Measurements from ENCODE around the gene ZFR2. TPM values are rescaled to one million over a fixed set of nuclear protein-coding genes. Genes with fewer than 3 reads are reported as not detected.

The ZFR2 gene
- total RNA-seq, 1 experiment from 2014 or later: 1.7 TPM

GRCh38 chr19:3782330-3782729 lies 86.5 kb downstream of the ZFR2 start:
- no peak for DNase-seq (ENCODE audit: low spot score)
- Histone ChIP-seq H3K9me3 (ENCODE audit: low read depth, low read length, poor library complexity, severe bottlenecking) (peaks cover 15% of the 10 kb centered on the region), H3K27me3 (replicated peaks; ENCODE audit: insufficient read depth, low read depth, low read length, poor library complexity) (no peaks in the 10 kb centered on the region), H3K36me3 (ENCODE audit: insufficient read depth, low read length, poor library complexity, severe bottlenecking) (no peaks in the 10 kb centered on the region), H3K4me3 (ENCODE audit: low read depth, low read length, poor library complexity, severe bottlenecking) (no peak overlapping the region), H3K27ac (ENCODE audit: low read depth, low read length, poor library complexity, severe bottlenecking) (no peak overlapping the region), H3K4me1 (ENCODE audit: insufficient read depth, low read length, poor library complexity, severe bottlenecking) (no peaks in the 10 kb centered on the region)
- ChIA-PET POLR2A (ENCODE audit: low non-redundant PET) (no interaction called here), CTCF (no interaction called here)
- BruUV-seq (replicated peaks): no TSS peak
- TF ChIP-seq EZH2 (IDR thresholded peaks at IDR 0.05; ENCODE audit: borderline replicate concordance, low read depth, low read length, poor library complexity, severe bottlenecking) (no peak), CTCF (conservative IDR thresholded peaks at IDR 0.05; ENCODE audit: low read depth, low read length) (no peak)
- intact Hi-C loops (cut with micrococcal nuclease; ENCODE audit: unreplicated experiment): no loop called here

- no peaks in the 10 kb centered on the region for H3K27me3 ChIP-seq (replicated peaks; ENCODE audit: insufficient read depth, low read depth, low read length, poor library complexity)
- BruUV-seq (replicated peaks): no TSS peak
- no peaks in the 10 kb centered on the region for H3K36me3 ChIP-seq (ENCODE audit: insufficient read depth, low read length, poor library complexity, severe bottlenecking)
- peaks cover 15% of the 10 kb centered on the region for H3K9me3 ChIP-seq (ENCODE audit: low read depth, low read length, poor library complexity, severe bottlenecking)
- intact Hi-C loops (cut with micrococcal nuclease; ENCODE audit: unreplicated experiment): no loop called here
- DNase-seq (ENCODE audit: low spot score): no peak
- POLR2A ChIA-PET (ENCODE audit: low non-redundant PET): no interaction called here
- H3K4me1 ChIP-seq (ENCODE audit: insufficient read depth, low read length, poor library complexity, severe bottlenecking): no peaks in the 10 kb centered on the region
- CTCF ChIA-PET: no interaction called here
- no peak for TF ChIP-seq CTCF (conservative IDR thresholded peaks at IDR 0.05; ENCODE audit: low read depth, low read length)
- no peak for TF ChIP-seq EZH2 (IDR thresholded peaks at IDR 0.05; ENCODE audit: borderline replicate concordance, low read depth, low read length, poor library complexity, severe bottlenecking)
- H3K27ac ChIP-seq (ENCODE audit: low read depth, low read length, poor library complexity, severe bottlenecking): no peak overlapping the region
- H3K4me3 ChIP-seq (ENCODE audit: low read depth, low read length, poor library complexity, severe bottlenecking): no peak overlapping the region
Measured at GRCh38 chr19:3781603-3782002, 87.2 kb downstream of the ZFR2 start.

- H3K9me3 ChIP-seq (ENCODE audit: low read depth, low read length, poor library complexity, severe bottlenecking): peaks cover 15% of the 10 kb centered on the region
- H3K27me3 ChIP-seq (replicated peaks; ENCODE audit: insufficient read depth, low read depth, low read length, poor library complexity): no peaks in the 10 kb centered on the region
- intact Hi-C loops (cut with micrococcal nuclease; ENCODE audit: unreplicated experiment): no loop called here
- POLR2A ChIA-PET (ENCODE audit: low non-redundant PET): no interaction called here
- H3K36me3 ChIP-seq (ENCODE audit: insufficient read depth, low read length, poor library complexity, severe bottlenecking): no peaks in the 10 kb centered on the region
- no peak for DNase-seq (ENCODE audit: low spot score)
- no peaks in the 10 kb centered on the region for H3K4me1 ChIP-seq (ENCODE audit: insufficient read depth, low read length, poor library complexity, severe bottlenecking)
- BruUV-seq (replicated peaks): no TSS peak
- H3K4me3 ChIP-seq (ENCODE audit: low read depth, low read length, poor library complexity, severe bottlenecking): no peak overlapping the region
- no peak for TF ChIP-seq CTCF (conservative IDR thresholded peaks at IDR 0.05; ENCODE audit: low read depth, low read length)
- TF ChIP-seq EZH2 (IDR thresholded peaks at IDR 0.05; ENCODE audit: borderline replicate concordance, low read depth, low read length, poor library complexity, severe bottlenecking): no peak
- H3K27ac ChIP-seq (ENCODE audit: low read depth, low read length, poor library complexity, severe bottlenecking): no peak overlapping the region
- CTCF ChIA-PET: no interaction called here
Measured at GRCh38 chr19:3780786-3781304, 88.0 kb downstream of the ZFR2 start.
